Measurements from ENCODE around the gene MAGOH. TPM values are rescaled to one million over a fixed set of nuclear protein-coding genes. Genes with fewer than 3 reads are reported as not detected.
A peak's percentile ranks its signal among the peaks of the same experiment; 100 is the strongest.

The MAGOH gene
- total and polyA plus RNA-seq, 9 of the 15 experiments (the other 6 are each of a cell fraction or from before 2014, with no cell fraction given) = 102 to 342 (median 135) TPM

- no peak for TF ChIP-seq IRF9 (tag; IDR thresholded peaks at IDR 0.05)
- no peak for TF ChIP-seq SMARCA5 (IDR thresholded peaks at IDR 0.05)
- TF ChIP-seq KLF1 (tag; IDR thresholded peaks at IDR 0.05) = no peak
These were observed 29.4 kb upstream of the MAGOH start (continued) for GRCh38 chr1:53267761-53268160.

GRCh38 chr1:53266038-53266437 lies 27.7 kb upstream of the MAGOH start:
- Histone ChIP-seq H3K9me1 (ENCODE audit: control insufficient read depth, insufficient read depth, low read length) (no peaks in the 10 kb centered on the region), H2AFZ (ENCODE audit: low read depth, low read length) (no peak overlapping the region), H3K9me3 (replicated peaks; ENCODE audit: control insufficient read depth, insufficient read depth, low read depth, low read length) (no peaks in the 10 kb centered on the region), H3K27ac (ENCODE audit: extremely low read depth, low read depth, low read length) (no peak overlapping the region), H3K36me3 (ENCODE audit: control insufficient read depth, insufficient read depth, low read length) (peaks cover 95% of the 10 kb centered on the region), H3K27me3 (ENCODE audit: control insufficient read depth in 2 of 2, insufficient read depth in 2 of 2, low read length in 2 of 2) (no peaks in the 10 kb centered on the region), H3K9ac (ENCODE audit: insufficient read depth in 1 of 2, low read depth in 2 of 2, low read length in 2 of 2) (no peak overlapping the region), H3K4me3 (no peak overlapping the region), H4K20me1 (replicated peaks; ENCODE audit: control insufficient read depth, insufficient read depth, low read length) (no peaks in the 10 kb centered on the region; the same call in 1 of the 2 replicates), H3K79me2 (ENCODE audit: control insufficient read depth, insufficient read depth, low read length) (no peaks in the 10 kb centered on the region), H3K4me1 (replicated peaks in 1 of 2; ENCODE audit: control insufficient read depth in 2 of 2, insufficient read depth in 2 of 2, low read length in 2 of 2) (no peaks in the 10 kb centered on the region), H3K4me2 (ENCODE audit: insufficient read depth, low read length) (no peak overlapping the region)
- peak; percentile 73 for ATAC-seq
- CTCF ChIA-PET (ENCODE audit: low intra/inter-chr PET ratio) = interaction anchor here (0.9 kb wide), 1 partner anchor 127 kb away, joined by 6 read pairs; no protein-coding TSS in a partner anchor
- in situ Hi-C loops (cut with MboI) (no loop called here), intact Hi-C loops (cut with micrococcal nuclease) (no loop called here)
- POLR2A ChIA-PET = interaction anchor here (0.6 kb wide), 2 partner anchors 81 to 176 kb away, joined by 3 read pairs; no protein-coding TSS in a partner anchor
- peak in 3 of 4 experiments; percentile 23 to 35 (median 33) for DNase-seq (ENCODE audit: extremely low read depth in 1 of 4, low spot score in 3 of 4)
- FAIRE-seq = peak; percentile 32
- BruUV-seq (replicated peaks) = no TSS peak
- TF ChIP-seq NUFIP1 (IDR thresholded peaks at IDR 0.05; ENCODE audit: partially characterized antibody) (no peak), RAD21 (CRISPR knock-in tag; conservative IDR thresholded peaks at IDR 0.05 in 1 of 2, IDR thresholded peaks at IDR 0.05 in 1 of 2) (peak in 1 of 2 experiments; percentile 63; a peak in 2 of 4 replicates), E2F3 (CRISPR knock-in tag; IDR thresholded peaks at IDR 0.05) (no peak), SMC3 (conservative IDR thresholded peaks at IDR 0.05; ENCODE audit: insufficient read depth, low read depth, low read length) (0 out of 2 replicates have a peak, but pooled peaks have one; percentile 21), ZNF79 (CRISPR knock-in tag; IDR thresholded peaks at IDR 0.05; ENCODE audit: low read depth) (no peak)
- TF ChIP-seq, protein P1, sequence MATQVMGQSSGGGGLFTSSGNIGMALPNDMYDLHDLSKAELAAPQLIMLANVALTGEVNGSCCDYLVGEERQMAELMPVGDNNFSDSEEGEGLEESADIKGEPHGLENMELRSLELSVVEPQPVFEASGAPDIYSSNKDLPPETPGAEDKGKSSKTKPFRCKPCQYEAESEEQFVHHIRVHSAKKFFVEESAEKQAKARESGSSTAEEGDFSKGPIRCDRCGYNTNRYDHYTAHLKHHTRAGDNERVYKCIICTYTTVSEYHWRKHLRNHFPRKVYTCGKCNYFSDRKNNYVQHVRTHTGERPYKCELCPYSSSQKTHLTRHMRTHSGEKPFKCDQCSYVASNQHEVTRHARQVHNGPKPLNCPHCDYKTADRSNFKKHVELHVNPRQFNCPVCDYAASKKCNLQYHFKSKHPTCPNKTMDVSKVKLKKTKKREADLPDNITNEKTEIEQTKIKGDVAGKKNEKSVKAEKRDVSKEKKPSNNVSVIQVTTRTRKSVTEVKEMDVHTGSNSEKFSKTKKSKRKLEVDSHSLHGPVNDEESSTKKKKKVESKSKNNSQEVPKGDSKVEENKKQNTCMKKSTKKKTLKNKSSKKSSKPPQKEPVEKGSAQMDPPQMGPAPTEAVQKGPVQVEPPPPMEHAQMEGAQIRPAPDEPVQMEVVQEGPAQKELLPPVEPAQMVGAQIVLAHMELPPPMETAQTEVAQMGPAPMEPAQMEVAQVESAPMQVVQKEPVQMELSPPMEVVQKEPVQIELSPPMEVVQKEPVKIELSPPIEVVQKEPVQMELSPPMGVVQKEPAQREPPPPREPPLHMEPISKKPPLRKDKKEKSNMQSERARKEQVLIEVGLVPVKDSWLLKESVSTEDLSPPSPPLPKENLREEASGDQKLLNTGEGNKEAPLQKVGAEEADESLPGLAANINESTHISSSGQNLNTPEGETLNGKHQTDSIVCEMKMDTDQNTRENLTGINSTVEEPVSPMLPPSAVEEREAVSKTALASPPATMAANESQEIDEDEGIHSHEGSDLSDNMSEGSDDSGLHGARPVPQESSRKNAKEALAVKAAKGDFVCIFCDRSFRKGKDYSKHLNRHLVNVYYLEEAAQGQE (IDR thresholded peaks at IDR 0.05; ENCODE audit: borderline replicate concordance) = peak; percentile 36; the same call in 1 of the 2 replicates
- TF ChIP-seq, protein P1 (CRISPR knock-in tag; IDR thresholded peaks at IDR 0.05; ENCODE audit: low read depth) = no peak

All from K562 (cell line).